EH (cell line): ENCODE measurements around the gene LAMB2.

Experiments
- DNase-seq: peaks from one replicate; pipeline ENCODE4 v3.0.0-alpha.2; 2015; ENCODE audit warnings: low read depth

The LAMB2 gene

GRCh38 chr3:49132437-49133225, at the start of gene LAMB2:
Gene LAMB2 (minus strand): TSS chr3:49133050. CDS start chr3:49132867, 183 bp downstream.
- DNase-seq: peak; percentile 94

DNA sequence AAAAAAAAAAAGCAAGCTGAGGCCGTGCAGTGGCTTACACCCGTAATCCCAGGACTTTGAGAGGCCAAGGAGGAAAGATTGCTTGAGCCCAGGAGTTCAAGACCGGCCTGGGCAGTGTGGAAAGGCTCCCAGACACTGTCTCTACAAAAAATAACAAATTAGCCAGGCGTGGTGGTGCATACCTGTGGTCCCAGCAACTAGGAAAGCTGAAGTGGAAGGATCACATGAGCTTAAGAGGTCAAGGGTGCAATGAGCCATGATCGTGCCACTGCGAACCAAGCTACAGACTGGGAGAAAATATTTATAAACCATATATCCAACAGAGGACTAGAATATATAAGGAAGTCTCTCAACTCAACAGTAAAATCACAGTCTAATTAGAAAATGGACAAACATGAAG, 48.5 kb upstream of the LAMB2 start:
- no peak for DNase-seq

GRCh38 chr3:49180116-49180515, 47.3 kb upstream of the LAMB2 start:
- DNase-seq: peak; percentile 15

DNA sequence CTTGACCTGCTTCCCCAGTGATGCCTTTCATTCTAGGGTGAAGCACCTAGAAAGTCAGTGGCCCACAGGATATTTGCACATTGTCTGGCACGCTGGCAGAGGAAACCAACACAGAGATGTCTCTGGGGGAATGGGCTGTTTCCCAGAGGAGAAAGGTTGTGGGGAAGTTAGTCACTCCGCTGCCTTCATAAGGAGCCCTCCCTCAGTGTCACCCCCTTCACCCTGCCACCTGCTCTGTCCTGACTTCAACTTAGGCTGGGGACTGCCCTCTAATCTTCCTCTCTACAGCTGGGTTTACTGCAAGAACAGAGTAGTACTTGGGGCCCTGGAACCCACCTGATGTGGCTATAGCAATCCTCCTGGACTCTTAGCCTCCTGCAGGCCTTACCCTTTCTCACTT, 44.2 kb upstream of the LAMB2 start:
- no peak for DNase-seq

DNA sequence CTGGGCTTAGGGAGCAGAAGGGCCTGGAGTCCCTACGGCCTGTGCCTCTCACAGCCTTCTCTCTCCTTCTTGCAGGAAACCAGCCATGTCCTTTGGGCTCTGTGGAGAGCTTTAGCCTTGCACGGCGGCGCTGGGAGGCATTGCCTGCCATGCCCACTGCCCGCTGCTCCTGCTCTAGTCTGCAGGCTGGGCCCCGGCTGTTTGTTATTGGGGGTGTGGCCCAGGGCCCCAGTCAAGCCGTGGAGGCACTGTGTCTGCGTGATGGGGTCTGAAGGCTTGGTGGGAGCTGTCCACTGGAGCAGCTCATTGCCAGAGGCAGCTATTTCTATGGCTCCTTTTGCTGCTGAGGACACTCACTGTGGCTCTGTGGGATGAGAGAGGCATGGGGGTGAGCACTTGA, 42.7 kb upstream of the LAMB2 start:
- no peak for DNase-seq

DNA sequence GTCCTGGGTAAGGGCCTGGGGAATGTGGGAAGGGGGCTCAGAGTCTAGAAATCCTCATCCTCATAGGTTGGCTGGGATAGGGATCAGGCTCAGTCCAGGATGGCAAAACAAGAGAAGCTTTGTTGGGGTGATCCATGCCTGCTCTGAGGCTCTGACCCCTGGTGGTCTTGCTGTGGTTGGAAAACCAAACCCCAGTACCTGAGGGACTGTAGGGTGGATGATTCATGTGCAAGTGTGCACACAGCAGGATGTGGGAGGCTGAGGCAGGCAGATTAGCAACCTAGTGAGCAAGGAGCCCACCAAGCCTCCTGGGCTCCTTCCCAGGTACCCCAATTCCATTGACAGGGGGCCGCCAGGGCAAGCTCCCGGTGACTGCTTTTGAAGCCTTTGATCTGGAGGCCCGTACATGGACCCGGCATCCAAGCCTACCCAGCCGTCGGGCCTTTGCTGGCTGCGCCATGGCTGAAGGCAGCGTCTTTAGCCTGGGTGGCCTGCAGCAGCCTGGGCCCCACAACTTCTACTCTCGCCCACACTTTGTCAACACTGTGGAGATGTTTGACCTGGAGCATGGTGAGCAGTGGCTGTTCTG, 41.6 kb upstream of the LAMB2 start:
- DNase-seq: no peak

- no peak for DNase-seq
Measured at GRCh38 chr3:49173792-49174170, 40.9 kb upstream of the LAMB2 start.

DNA sequence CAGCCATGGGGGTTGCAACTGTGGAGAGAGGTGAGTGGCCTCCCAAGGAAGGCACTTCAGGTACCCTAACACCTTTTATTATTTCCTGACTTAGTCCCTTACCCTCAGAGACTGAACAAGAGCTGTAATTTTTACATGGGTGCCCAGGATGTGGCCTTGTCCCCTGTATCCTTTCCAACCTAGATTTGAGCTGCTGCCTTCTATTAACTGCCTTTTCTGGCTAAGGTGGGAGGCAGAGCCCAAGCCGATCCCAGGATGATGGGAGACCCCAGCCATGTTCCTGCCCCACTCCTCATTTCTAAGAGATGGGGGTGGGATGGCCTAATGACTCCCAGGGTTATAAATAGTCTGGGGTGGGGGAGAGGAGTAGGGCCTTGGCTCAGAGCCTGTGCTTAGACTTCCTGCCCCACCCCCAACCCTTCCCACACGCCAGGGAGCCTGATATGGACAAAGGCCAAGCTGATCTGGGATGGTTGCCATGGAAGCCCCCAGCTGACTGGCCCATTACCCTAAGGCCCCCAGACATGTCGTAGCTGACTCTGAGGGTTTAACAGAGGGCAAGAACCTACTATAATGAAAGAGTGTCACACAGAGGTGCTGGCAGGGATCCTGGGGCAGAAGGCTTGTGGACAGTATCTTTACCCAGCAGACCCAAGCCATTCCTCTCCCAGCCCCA, 40.4 kb upstream of the LAMB2 start:
- peak; percentile 66 for DNase-seq

GRCh38 chr3:49172551-49173041, 39.7 kb upstream of the LAMB2 start:
- DNase-seq: no peak

DNA sequence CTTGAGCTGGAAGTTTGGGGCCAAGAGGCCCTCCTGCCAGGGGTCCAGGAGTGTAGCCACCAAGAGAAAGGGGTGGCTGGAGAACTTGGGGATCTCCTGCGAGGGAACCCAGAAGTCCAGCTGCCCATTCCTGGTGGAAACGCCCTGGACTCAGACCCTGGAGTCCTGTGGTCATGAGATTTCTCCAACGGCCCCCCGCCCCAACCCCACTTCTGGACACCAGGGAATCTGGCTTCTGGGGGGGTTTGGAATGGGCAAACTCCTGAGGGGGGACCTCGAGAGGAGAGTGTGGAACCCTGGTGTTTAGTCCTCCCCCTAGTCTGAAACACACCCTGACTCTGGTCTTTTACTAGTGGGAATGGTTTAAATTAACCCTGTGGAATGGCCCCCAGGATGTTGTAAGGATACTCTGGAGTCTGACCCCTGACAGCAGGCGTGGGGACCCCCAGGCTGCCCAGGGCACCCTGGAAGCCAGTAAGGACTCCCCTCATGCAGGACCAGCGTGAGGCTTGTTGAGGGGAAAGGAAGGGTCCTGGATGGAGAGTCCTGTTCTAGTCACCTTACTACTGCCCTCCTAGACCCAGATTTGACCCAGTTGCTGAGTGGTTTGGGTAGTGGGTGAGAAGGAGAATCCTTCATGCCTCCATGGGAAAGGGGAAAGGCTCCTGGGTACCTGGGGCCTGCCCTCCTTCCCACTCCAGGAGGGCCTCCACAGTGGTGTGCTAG, 39.1 kb upstream of the LAMB2 start:
- DNase-seq: peak; percentile 6

DNA sequence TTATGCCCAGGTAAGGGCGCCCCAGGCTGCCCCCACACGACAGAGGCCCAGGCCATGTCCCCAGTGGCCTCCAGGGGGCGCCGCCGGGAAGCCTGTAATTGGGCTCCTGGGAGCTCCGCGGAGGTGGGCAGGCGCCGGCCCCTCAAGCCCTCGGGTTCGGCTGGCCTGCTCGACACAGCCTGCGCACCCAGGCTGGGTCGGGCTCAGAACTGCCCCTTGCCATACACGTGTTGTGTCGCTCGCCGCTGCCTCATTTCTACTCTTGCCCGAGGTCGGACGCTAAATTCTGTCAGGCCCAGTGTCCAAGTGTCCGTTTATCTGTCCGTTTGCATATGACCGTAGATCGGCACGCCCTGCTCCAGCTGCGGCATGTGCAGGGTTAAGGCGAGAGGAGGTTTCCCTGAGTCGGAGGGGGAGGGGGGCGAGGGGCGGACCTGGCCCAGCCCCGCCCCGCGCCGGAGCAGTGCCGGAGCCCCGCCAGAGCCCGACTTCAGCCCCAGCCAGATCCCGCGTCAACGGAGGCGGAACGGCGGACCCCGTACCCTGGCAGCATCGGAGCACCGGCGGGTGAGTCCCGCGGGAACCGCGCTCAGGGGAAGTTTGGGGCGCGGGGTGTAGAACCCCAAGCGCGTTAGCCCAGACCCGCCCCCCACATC, 38.4 kb upstream of the LAMB2 start, which contains the start of gene KLHDC8B:
Gene KLHDC8B (plus strand): TSS at position 480 of the 656 bp plus-strand sequence. CDS start 1,172 bp downstream, outside the sequence.
- peak; percentile 92 for DNase-seq

- DNase-seq: no peak
Measured at GRCh38 chr3:49170744-49171118, 37.9 kb upstream of the LAMB2 start.

GRCh38 chr3:49166752-49167556, 34.1 kb upstream of the LAMB2 start:
- DNase-seq: no peak

- DNase-seq: peak; percentile 68
Measured at GRCh38 chr3:49165771-49166751, 33.2 kb upstream of the LAMB2 start, which contains the start of gene CCDC71. Gene CCDC71 (minus strand): TSS chr3:49166331. CDS start chr3:49164208, 2,123 bp downstream.

GRCh38 chr3:49164983-49165720, 32.3 kb upstream of the LAMB2 start:
- peak; percentile 11 for DNase-seq

GRCh38 chr3:49163609-49164008, 30.8 kb upstream of the LAMB2 start:
- DNase-seq: no peak

DNA sequence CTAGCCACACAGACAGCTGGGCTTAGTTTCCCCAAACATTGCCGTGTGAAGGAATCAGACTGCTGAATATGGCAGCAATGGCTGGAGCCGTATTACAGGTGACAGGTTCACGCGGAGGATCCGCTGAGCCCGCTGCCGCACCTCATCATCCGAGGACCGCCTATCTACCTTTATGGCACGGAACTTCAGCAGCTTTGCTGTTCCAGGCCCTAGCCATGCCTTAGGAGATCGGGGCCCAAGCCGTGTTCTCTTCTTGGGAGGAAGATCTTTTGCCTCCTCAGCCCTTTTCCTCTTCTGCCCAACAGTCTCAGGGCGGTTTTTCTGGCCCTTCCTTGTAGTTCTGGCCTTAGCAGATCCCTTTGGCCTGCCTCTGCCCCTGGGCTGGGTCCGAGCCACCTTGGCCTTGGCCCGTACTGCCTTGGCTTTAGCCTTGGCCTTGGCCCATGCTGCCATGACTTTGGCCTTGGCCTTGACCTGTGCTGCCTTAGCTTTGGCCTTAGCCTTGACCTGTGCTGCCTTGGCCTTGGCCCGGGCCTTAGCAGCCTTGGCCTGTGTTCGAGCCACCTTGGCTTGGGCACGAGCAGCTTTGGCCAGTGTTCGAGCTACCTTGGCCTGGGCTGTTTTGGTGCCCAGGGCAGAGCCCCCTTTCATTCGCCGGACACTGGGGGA, 30.0 kb upstream of the LAMB2 start:
- no peak for DNase-seq
